ENCODE measurements around the gene MANSC1.

GRCh38 chr12:12353276-12353675, 3.2 kb upstream of the MANSC1 start:
- TF ChIP-seq CTCF (IDR thresholded peaks at IDR 0.05) (no peak), POLR2A (IDR thresholded peaks at IDR 0.05) (no peak)
